Stomach (tissue), 4 donors: ENCODE results near the gene SPATA31C1.

Experiments
- POLR2A ChIP-seq, 4 donors: fragments of 450-650 bp; IDR thresholded peaks; one replicate each; pipeline ENCODE4 v1.6.1; 2016; ENCODE audit warnings: antibody characterized with exemption in 4 of 4, control low read depth in 2 of 4, mild to moderate bottlenecking in 1 of 4, moderate library complexity in 1 of 4
- TF ChIP-seq, protein P1 (sequence below), 7 experiments: fragments of 450-650 bp in 4 of 7; fragments of 200-600 bp in 3 of 7; sonication (generic) in 3 of 7; IDR thresholded peaks; one replicate each; pipeline ENCODE4 v1.5.1; 2016 to 2019; ENCODE audit warnings: antibody characterized with exemption in 7 of 7, control low read depth in 2 of 7, mild to moderate bottlenecking in 1 of 7

GRCh38 chr9:87875831-87876545, 41.8 kb upstream of the SPATA31C1 start:
- TF ChIP-seq, protein P1, sequence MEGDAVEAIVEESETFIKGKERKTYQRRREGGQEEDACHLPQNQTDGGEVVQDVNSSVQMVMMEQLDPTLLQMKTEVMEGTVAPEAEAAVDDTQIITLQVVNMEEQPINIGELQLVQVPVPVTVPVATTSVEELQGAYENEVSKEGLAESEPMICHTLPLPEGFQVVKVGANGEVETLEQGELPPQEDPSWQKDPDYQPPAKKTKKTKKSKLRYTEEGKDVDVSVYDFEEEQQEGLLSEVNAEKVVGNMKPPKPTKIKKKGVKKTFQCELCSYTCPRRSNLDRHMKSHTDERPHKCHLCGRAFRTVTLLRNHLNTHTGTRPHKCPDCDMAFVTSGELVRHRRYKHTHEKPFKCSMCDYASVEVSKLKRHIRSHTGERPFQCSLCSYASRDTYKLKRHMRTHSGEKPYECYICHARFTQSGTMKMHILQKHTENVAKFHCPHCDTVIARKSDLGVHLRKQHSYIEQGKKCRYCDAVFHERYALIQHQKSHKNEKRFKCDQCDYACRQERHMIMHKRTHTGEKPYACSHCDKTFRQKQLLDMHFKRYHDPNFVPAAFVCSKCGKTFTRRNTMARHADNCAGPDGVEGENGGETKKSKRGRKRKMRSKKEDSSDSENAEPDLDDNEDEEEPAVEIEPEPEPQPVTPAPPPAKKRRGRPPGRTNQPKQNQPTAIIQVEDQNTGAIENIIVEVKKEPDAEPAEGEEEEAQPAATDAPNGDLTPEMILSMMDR (IDR thresholded peaks at IDR 0.05), result no peak
- TF ChIP-seq POLR2A (IDR thresholded peaks at IDR 0.05), result no peak
